ENCODE data around the gene ZNF664. TPM values are rescaled to one million over a fixed set of nuclear protein-coding genes. Genes with fewer than 3 reads are reported as not detected.

The ZNF664 gene
- total RNA-seq, 2 donors from 2014 or later = 33.7 to 42.1 TPM

- Mint-ChIP-seq H3K4me1 (peaks cover 3% of the 10 kb centered on the region), H3K36me3 (ENCODE audit: low read depth) (peaks cover 4% of the 10 kb centered on the region), H3K4me3 (no peak overlapping the region), H3K27ac (no peak overlapping the region), H3K27me3 (peaks cover 5% of the 10 kb centered on the region)
- H3K9me3 ChIP-seq (ENCODE audit: control insufficient read depth, low read length, poor library complexity, severe bottlenecking) = no peaks in the 10 kb centered on the region
- no peak for ATAC-seq
- no peak for DNase-seq
Measured at GRCh38 chr12:124031058-124031457, 58.0 kb downstream of the ZNF664 start.

- Mint-ChIP-seq H3K4me3 (no peak overlapping the region), H3K36me3 (ENCODE audit: low read depth) (peaks cover 2% of the 10 kb centered on the region), H3K4me1 (peaks cover 5% of the 10 kb centered on the region), H3K27ac (no peak overlapping the region), H3K27me3 (peaks cover 17% of the 10 kb centered on the region)
- no peak for DNase-seq
- no peaks in the 10 kb centered on the region for H3K9me3 ChIP-seq (ENCODE audit: control insufficient read depth, low read length, poor library complexity, severe bottlenecking)
- no peak for ATAC-seq
Measured at GRCh38 chr12:124032265-124032886, 59.4 kb downstream of the ZNF664 start.

- peaks cover 2% of the 10 kb centered on the region for H3K4me1 Mint-ChIP-seq
- DNase-seq (no peak), ATAC-seq (no peak)
- no peak overlapping the region for H3K27ac Mint-ChIP-seq
- no peaks in the 10 kb centered on the region for H3K36me3 Mint-ChIP-seq (ENCODE audit: low read depth)
- H3K4me3 Mint-ChIP-seq = peak overlapping the region; percentile 41
- H3K9me3 ChIP-seq (ENCODE audit: control insufficient read depth, low read length, poor library complexity, severe bottlenecking) = no peaks in the 10 kb centered on the region
- H3K27me3 Mint-ChIP-seq = peaks cover 25% of the 10 kb centered on the region
Measured at GRCh38 chr12:124033859-124034258, 60.8 kb downstream of the ZNF664 start.

- Mint-ChIP-seq H3K27ac (no peak overlapping the region), H3K4me1 (peaks cover 2% of the 10 kb centered on the region), H3K27me3 (peaks cover 25% of the 10 kb centered on the region), H3K4me3 (no peak overlapping the region), H3K36me3 (ENCODE audit: low read depth) (no peaks in the 10 kb centered on the region)
- ATAC-seq (no peak), DNase-seq (no peak)
- no peaks in the 10 kb centered on the region for H3K9me3 ChIP-seq (ENCODE audit: control insufficient read depth, low read length, poor library complexity, severe bottlenecking)
Measured at GRCh38 chr12:124034297-124034696, 61.3 kb downstream of the ZNF664 start.

GRCh38 chr12:124035163-124035562 lies 62.1 kb downstream of the ZNF664 start:
- ATAC-seq = no peak
- H3K9me3 ChIP-seq (ENCODE audit: control insufficient read depth, low read length, poor library complexity, severe bottlenecking) = no peaks in the 10 kb centered on the region
- DNase-seq = no peak
- Mint-ChIP-seq H3K4me3 (no peak overlapping the region), H3K27me3 (peaks cover 25% of the 10 kb centered on the region), H3K27ac (no peak overlapping the region), H3K4me1 (peaks cover 2% of the 10 kb centered on the region), H3K36me3 (ENCODE audit: low read depth) (no peaks in the 10 kb centered on the region)

- Mint-ChIP-seq H3K36me3 (ENCODE audit: low read depth) (no peaks in the 10 kb centered on the region), H3K27me3 (peaks cover 25% of the 10 kb centered on the region), H3K4me1 (peaks cover 4% of the 10 kb centered on the region), H3K4me3 (no peak overlapping the region), H3K27ac (no peak overlapping the region)
- ATAC-seq (no peak), DNase-seq (no peak)
- H3K9me3 ChIP-seq (ENCODE audit: control insufficient read depth, low read length, poor library complexity, severe bottlenecking) = no peaks in the 10 kb centered on the region
Measured at GRCh38 chr12:124036171-124036598, 63.2 kb downstream of the ZNF664 start.

GRCh38 chr12:124036657-124037109 lies 63.7 kb downstream of the ZNF664 start:
- no peak overlapping the region for H3K27ac Mint-ChIP-seq
- H3K4me3 Mint-ChIP-seq = no peak overlapping the region
- DNase-seq = peak in 1 of 3 donors; percentile 18
- H3K36me3 Mint-ChIP-seq (ENCODE audit: low read depth) = no peaks in the 10 kb centered on the region
- H3K4me1 Mint-ChIP-seq = peaks cover 4% of the 10 kb centered on the region
- no peaks in the 10 kb centered on the region for H3K9me3 ChIP-seq (ENCODE audit: control insufficient read depth, low read length, poor library complexity, severe bottlenecking)
- peaks cover 25% of the 10 kb centered on the region for H3K27me3 Mint-ChIP-seq
- ATAC-seq = peak; percentile 45

- no peak overlapping the region for H3K4me3 Mint-ChIP-seq
Measured at GRCh38 chr12:124037331-124037730, 64.3 kb downstream of the ZNF664 start.

GRCh38 chr12:124039276-124039675 lies 66.3 kb downstream of the ZNF664 start:
- Mint-ChIP-seq H3K4me3 (no peak overlapping the region), H3K4me1 (peaks cover 7% of the 10 kb centered on the region), H3K27me3 (peaks cover 30% of the 10 kb centered on the region), H3K27ac (no peak overlapping the region), H3K36me3 (ENCODE audit: low read depth) (peaks cover 2% of the 10 kb centered on the region)
- DNase-seq = no peak
- no peak for ATAC-seq
- H3K9me3 ChIP-seq (ENCODE audit: control insufficient read depth, low read length, poor library complexity, severe bottlenecking) = no peaks in the 10 kb centered on the region

More at GRCh38 chr12:124037331-124037730, 64.3 kb downstream of the ZNF664 start:
- H3K9me3 ChIP-seq (ENCODE audit: control insufficient read depth, low read length, poor library complexity, severe bottlenecking) = no peaks in the 10 kb centered on the region
- no peak for DNase-seq
- Mint-ChIP-seq H3K4me1 (peaks cover 4% of the 10 kb centered on the region), H3K36me3 (ENCODE audit: low read depth) (no peaks in the 10 kb centered on the region), H3K27ac (no peak overlapping the region), H3K27me3 (peaks cover 25% of the 10 kb centered on the region)
- ATAC-seq = no peak

- no peak for ATAC-seq
- no peak for DNase-seq
- H3K36me3 Mint-ChIP-seq (ENCODE audit: low read depth) = peaks cover 2% of the 10 kb centered on the region
- H3K4me3 Mint-ChIP-seq = no peak overlapping the region
- H3K27me3 Mint-ChIP-seq = peaks cover 27% of the 10 kb centered on the region
- no peaks in the 10 kb centered on the region for H3K9me3 ChIP-seq (ENCODE audit: control insufficient read depth, low read length, poor library complexity, severe bottlenecking)
- peaks cover 7% of the 10 kb centered on the region for H3K4me1 Mint-ChIP-seq
- no peak overlapping the region for H3K27ac Mint-ChIP-seq
Measured at GRCh38 chr12:124040291-124040690, 67.3 kb downstream of the ZNF664 start.

GRCh38 chr12:124040737-124041136 lies 67.7 kb downstream of the ZNF664 start:
- Mint-ChIP-seq H3K4me1 (peaks cover 7% of the 10 kb centered on the region), H3K36me3 (ENCODE audit: low read depth) (peaks cover 2% of the 10 kb centered on the region), H3K27me3 (peaks cover 27% of the 10 kb centered on the region), H3K27ac (no peak overlapping the region), H3K4me3 (no peak overlapping the region)
- no peaks in the 10 kb centered on the region for H3K9me3 ChIP-seq (ENCODE audit: control insufficient read depth, low read length, poor library complexity, severe bottlenecking)
- ATAC-seq = no peak
- no peak for DNase-seq

- H3K36me3 Mint-ChIP-seq (ENCODE audit: low read depth) = peaks cover 2% of the 10 kb centered on the region
- H3K4me3 Mint-ChIP-seq = no peak overlapping the region
- peaks cover 20% of the 10 kb centered on the region for H3K27me3 Mint-ChIP-seq
- no peak for DNase-seq
- H3K4me1 Mint-ChIP-seq = peaks cover 4% of the 10 kb centered on the region
- no peak for ATAC-seq
- H3K27ac Mint-ChIP-seq = no peak overlapping the region
- no peaks in the 10 kb centered on the region for H3K9me3 ChIP-seq (ENCODE audit: control insufficient read depth, low read length, poor library complexity, severe bottlenecking)
Measured at GRCh38 chr12:124041907-124042306, 68.9 kb downstream of the ZNF664 start.

- Mint-ChIP-seq H3K36me3 (ENCODE audit: low read depth) (peaks cover 2% of the 10 kb centered on the region), H3K4me3 (no peak overlapping the region), H3K27ac (no peak overlapping the region), H3K4me1 (peaks cover 4% of the 10 kb centered on the region), H3K27me3 (peaks cover 7% of the 10 kb centered on the region)
- DNase-seq (no peak), ATAC-seq (no peak)
- H3K9me3 ChIP-seq (ENCODE audit: control insufficient read depth, low read length, poor library complexity, severe bottlenecking) = peaks cover 4% of the 10 kb centered on the region
Measured at GRCh38 chr12:124044021-124044420, 71.0 kb downstream of the ZNF664 start.

GRCh38 chr12:124044809-124045321 lies 71.8 kb downstream of the ZNF664 start:
- Mint-ChIP-seq H3K27me3 (peaks cover 7% of the 10 kb centered on the region), H3K27ac (no peak overlapping the region), H3K4me1 (peaks cover 4% of the 10 kb centered on the region), H3K36me3 (ENCODE audit: low read depth) (peaks cover 2% of the 10 kb centered on the region), H3K4me3 (no peak overlapping the region)
- ATAC-seq (peak; percentile 49), DNase-seq (no peak)
- H3K9me3 ChIP-seq (ENCODE audit: control insufficient read depth, low read length, poor library complexity, severe bottlenecking) = peaks cover 4% of the 10 kb centered on the region

Data from T-helper 17 cell (primary cell).